Activated naive CD8-positive, alpha-beta T cell treated with anti-CD3 and anti-CD28 coated beads, Interleukin-2, amount 50 U/mL, for 24 hours (primary cell): ENCODE data around the gene SLC35F1.
"Not testable (repeated sequence)": the region's sequence is repeated elsewhere in the genome, so short reads cannot be mapped to it uniquely, and the experiment has no call there.

Experiments
- ATAC-seq: fragments of 150-1000 bp; cut with Tn5 transposase; one replicate; pipeline ENCODE4 v1.10.0; 2021
- DNase-seq: peaks from one replicate; pipeline ENCODE4 v3.0.0; 2021
- H3K27ac Mint-ChIP-seq: one replicate; pipeline ENCODE4 v1.8.0; 2021; ENCODE audit warnings: mild to moderate bottlenecking, mixed read lengths
- H3K27me3 Mint-ChIP-seq: one replicate; pipeline ENCODE4 v1.8.0; 2021; ENCODE audit warnings: mixed read lengths
- H3K36me3 Mint-ChIP-seq: one replicate; pipeline ENCODE4 v1.8.0; 2021; ENCODE audit warnings: low read depth, mixed read lengths
- H3K4me1 Mint-ChIP-seq: one replicate; pipeline ENCODE4 v1.8.0; 2021; ENCODE audit warnings: mixed read lengths
- H3K4me3 Mint-ChIP-seq: one replicate; pipeline ENCODE4 v1.8.0; 2021; ENCODE audit warnings: mild to moderate bottlenecking, moderate library complexity, mixed read lengths
- H3K9me3 Mint-ChIP-seq: one replicate; pipeline ENCODE4 v1.8.0; 2021; ENCODE audit warnings: mixed read lengths

Gene SLC35F1

DNA sequence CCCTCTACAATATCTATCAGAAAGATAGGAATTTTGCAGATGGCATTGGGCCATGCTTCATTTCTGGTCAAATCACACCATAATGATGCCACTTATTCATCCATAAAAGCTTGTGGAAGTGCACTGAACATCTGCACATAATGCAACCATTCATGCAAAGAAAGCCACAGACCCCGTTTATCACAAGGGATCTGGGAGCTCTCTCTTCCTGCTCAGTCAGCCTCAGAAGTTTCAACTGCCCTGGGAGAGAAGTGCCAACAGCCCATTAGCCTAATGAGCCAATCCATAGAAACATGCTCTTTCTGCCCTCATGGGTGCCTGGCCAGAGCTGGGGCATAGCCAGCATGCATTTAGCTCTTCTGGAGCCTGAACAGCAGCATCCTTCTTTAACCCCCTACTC is 85.8 kb downstream of the SLC35F1 start:
- H3K4me3 Mint-ChIP-seq = no peak overlapping the region
- H3K36me3 Mint-ChIP-seq = no peaks in the 10 kb centered on the region
- no peaks in the 10 kb centered on the region for H3K9me3 Mint-ChIP-seq
- ATAC-seq (no peak), DNase-seq (no peak)
- H3K27me3 Mint-ChIP-seq = peaks cover 7% of the 10 kb centered on the region
- no peak overlapping the region for H3K27ac Mint-ChIP-seq
- H3K4me1 Mint-ChIP-seq = no peaks in the 10 kb centered on the region

GRCh38 chr6:118012944-118013343 is 105.9 kb downstream of the SLC35F1 start:
- Mint-ChIP-seq H3K4me3 (no peak overlapping the region), H3K9me3 (no peaks in the 10 kb centered on the region), H3K4me1 (no peaks in the 10 kb centered on the region), H3K27me3 (peaks cover 4% of the 10 kb centered on the region), H3K36me3 (no peaks in the 10 kb centered on the region), H3K27ac (no peak overlapping the region)
- no peak for ATAC-seq
- DNase-seq = no peak

DNA sequence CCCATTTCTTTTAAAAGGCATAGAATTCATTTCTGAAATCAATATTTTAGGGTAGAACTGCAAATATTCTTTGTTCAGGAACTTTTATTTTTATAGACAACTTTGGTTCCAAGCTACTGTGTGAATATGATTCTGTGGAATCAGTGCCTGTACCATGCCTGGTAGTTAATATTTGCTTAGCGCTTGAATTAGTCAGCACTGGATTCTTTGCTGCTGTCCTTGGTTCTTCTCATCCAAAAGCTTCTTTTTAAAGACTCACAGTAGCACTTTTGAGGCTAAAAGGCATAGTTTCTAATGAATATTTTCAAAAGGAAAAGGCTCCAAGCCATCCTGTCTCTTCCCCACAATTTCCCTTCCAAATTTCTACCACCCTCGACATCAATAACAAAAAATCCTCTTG is 109.5 kb downstream of the SLC35F1 start:
- Mint-ChIP-seq H3K27me3 (peaks cover 4% of the 10 kb centered on the region), H3K4me3 (no peak overlapping the region), H3K9me3 (no peaks in the 10 kb centered on the region), H3K36me3 (no peaks in the 10 kb centered on the region), H3K4me1 (no peaks in the 10 kb centered on the region), H3K27ac (no peak overlapping the region)
- DNase-seq (no peak), ATAC-seq (no peak)

- Mint-ChIP-seq H3K4me1 (no peaks in the 10 kb centered on the region), H3K36me3 (no peaks in the 10 kb centered on the region), H3K9me3 (no peaks in the 10 kb centered on the region), H3K27ac (no peak overlapping the region), H3K27me3 (peaks cover 4% of the 10 kb centered on the region), H3K4me3 (no peak overlapping the region)
- no peak for ATAC-seq
- DNase-seq = no peak
These were observed 110.3 kb downstream of the SLC35F1 start for GRCh38 chr6:118017301-118017848.

GRCh38 chr6:118023771-118024170 is 116.7 kb downstream of the SLC35F1 start:
- ATAC-seq (no peak), DNase-seq (no peak)
- H3K36me3 Mint-ChIP-seq = no peaks in the 10 kb centered on the region
- no peaks in the 10 kb centered on the region for H3K9me3 Mint-ChIP-seq
- H3K4me3 Mint-ChIP-seq = no peak overlapping the region
- no peak overlapping the region for H3K27ac Mint-ChIP-seq
- peaks cover 2% of the 10 kb centered on the region for H3K27me3 Mint-ChIP-seq
- no peaks in the 10 kb centered on the region for H3K4me1 Mint-ChIP-seq

DNA sequence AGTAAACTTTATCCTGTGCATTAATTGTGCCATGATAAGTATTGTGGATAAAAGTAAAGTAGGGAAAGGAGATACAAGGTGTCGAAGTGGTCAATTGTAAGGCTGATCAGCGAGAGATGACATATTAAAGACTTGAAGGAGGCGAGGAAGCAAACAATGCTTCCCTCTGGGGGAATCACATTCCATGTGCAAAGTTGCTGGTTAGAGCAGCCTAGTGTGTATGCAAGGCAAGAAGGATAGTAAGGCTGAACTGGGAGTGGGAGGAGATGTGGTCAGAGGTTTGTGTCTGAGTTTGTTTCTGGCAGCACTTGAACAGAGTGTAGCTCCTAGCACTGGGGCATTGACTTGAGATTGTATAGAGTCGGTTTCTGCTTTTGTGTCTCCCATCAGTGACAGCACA is 122.9 kb downstream of the SLC35F1 start:
- ATAC-seq (peak; percentile 10), DNase-seq (no peak)
- H3K27me3 Mint-ChIP-seq = peaks cover 2% of the 10 kb centered on the region
- no peaks in the 10 kb centered on the region for H3K36me3 Mint-ChIP-seq
- H3K4me3 Mint-ChIP-seq = no peak overlapping the region
- no peaks in the 10 kb centered on the region for H3K4me1 Mint-ChIP-seq
- peaks cover 1% of the 10 kb centered on the region for H3K9me3 Mint-ChIP-seq
- no peak overlapping the region for H3K27ac Mint-ChIP-seq

DNA sequence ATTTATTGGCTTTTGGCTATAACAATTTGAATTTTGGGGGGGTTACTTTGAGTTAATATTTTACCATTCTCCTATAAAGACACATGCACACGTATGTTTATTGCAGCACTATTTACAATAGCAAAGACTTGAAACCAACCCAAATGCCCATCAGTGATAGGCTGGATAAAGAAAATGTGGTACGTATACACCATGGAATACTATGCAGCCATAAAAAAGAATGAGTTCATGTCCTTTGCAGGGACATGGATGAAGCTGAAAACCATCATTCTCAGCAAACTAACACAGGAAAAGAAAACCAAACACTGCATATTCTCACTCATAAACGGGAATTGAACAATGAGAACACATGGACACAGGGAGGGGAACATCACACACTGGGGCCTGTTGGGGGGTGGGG is 130.4 kb downstream of the SLC35F1 start:
- H3K9me3 Mint-ChIP-seq, H3K27me3 Mint-ChIP-seq, H3K4me3 Mint-ChIP-seq, DNase-seq, H3K4me1 Mint-ChIP-seq, H3K27ac Mint-ChIP-seq, H3K36me3 Mint-ChIP-seq, ATAC-seq: not testable (repeated sequence)

GRCh38 chr6:118042855-118043254 is 135.8 kb downstream of the SLC35F1 start:
- ATAC-seq = no peak
- H3K4me1 Mint-ChIP-seq = no peaks in the 10 kb centered on the region
- H3K27me3 Mint-ChIP-seq = peaks cover 5% of the 10 kb centered on the region
- H3K27ac Mint-ChIP-seq = no peak overlapping the region
- no peak for DNase-seq
- H3K4me3 Mint-ChIP-seq = no peak overlapping the region
- no peaks in the 10 kb centered on the region for H3K9me3 Mint-ChIP-seq
- H3K36me3 Mint-ChIP-seq = no peaks in the 10 kb centered on the region

- H3K4me1 Mint-ChIP-seq = no peaks in the 10 kb centered on the region
- DNase-seq = no peak
- H3K4me3 Mint-ChIP-seq = no peak overlapping the region
- no peaks in the 10 kb centered on the region for H3K9me3 Mint-ChIP-seq
- H3K36me3 Mint-ChIP-seq = no peaks in the 10 kb centered on the region
- peaks cover 5% of the 10 kb centered on the region for H3K27me3 Mint-ChIP-seq
- no peak overlapping the region for H3K27ac Mint-ChIP-seq
- ATAC-seq = no peak
These were observed 137.2 kb downstream of the SLC35F1 start for GRCh38 chr6:118044275-118044674.

GRCh38 chr6:118054082-118054481 is 147.0 kb downstream of the SLC35F1 start:
- Mint-ChIP-seq H3K4me1 (no peaks in the 10 kb centered on the region), H3K4me3 (no peak overlapping the region), H3K36me3 (no peaks in the 10 kb centered on the region), H3K9me3 (no peaks in the 10 kb centered on the region), H3K27ac (no peak overlapping the region), H3K27me3 (no peaks in the 10 kb centered on the region)
- ATAC-seq (no peak), DNase-seq (no peak)

DNA sequence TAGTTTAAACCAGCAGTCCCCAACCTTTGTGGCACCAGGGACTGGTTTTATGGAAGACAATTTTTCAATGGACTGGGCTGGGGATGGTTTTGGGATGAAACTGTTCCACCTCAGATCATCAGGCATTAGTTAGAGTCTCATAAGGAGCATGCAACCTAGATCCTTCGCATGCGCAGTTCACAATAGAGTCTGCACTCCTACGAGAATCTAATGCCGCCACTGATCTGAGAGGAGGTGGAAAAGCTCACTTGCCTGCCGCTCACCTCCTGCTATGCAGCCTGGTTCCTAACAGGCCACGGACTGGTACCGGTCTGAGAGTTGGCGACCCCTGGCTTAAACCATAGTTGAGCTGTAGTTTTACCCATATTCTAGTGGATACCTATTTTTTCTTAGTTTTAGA is 154.6 kb downstream of the SLC35F1 start:
- Mint-ChIP-seq H3K4me3 (no peak overlapping the region), H3K9me3 (no peaks in the 10 kb centered on the region), H3K4me1 (no peaks in the 10 kb centered on the region), H3K27me3 (peaks cover 2% of the 10 kb centered on the region), H3K27ac (no peak overlapping the region), H3K36me3 (no peaks in the 10 kb centered on the region)
- ATAC-seq = no peak
- DNase-seq = no peak

DNA sequence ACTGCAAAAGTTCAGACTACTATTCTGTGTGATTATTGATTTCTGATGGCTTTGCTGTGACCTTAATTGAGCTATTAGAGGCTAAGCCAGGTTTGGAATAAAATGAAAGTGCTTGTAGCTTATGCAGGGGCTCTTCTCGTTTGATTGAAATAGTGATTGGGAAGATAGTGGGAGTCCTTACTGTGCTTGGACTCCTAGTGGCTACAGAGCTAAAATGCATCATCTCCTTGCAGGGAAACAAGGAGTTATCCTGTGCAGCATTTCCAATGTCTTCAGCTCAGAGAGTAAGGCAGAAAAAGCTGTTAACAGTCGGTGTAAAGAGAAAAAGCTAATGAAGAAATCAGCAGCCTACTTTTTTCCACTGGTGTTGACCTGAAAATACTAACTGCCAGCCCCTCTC is 173.5 kb downstream of the SLC35F1 start:
- no peak for ATAC-seq
- H3K36me3 Mint-ChIP-seq = no peaks in the 10 kb centered on the region
- no peak overlapping the region for H3K27ac Mint-ChIP-seq
- no peaks in the 10 kb centered on the region for H3K9me3 Mint-ChIP-seq
- H3K4me3 Mint-ChIP-seq = no peak overlapping the region
- H3K4me1 Mint-ChIP-seq = no peaks in the 10 kb centered on the region
- peaks cover 2% of the 10 kb centered on the region for H3K27me3 Mint-ChIP-seq
- no peak for DNase-seq

DNA sequence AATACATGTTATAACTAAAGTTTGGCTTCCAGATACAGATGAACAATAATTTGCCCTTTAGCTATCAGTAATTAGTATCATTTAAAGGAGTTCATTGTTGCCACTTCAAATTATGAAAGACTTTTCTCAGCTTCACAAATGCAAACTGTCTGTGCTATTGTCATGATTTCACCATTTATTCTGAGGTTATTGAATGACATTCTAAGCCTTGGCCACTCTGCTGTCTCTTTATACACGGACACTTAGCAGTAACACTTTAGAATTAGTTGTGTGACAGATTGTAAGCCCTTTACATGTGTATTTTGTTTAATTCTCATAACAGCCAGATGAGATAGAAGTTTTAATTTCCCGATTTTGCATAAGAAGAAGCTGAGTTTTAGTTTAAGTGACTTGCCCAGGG is 176.6 kb downstream of the SLC35F1 start:
- ATAC-seq = no peak
- no peak overlapping the region for H3K27ac Mint-ChIP-seq

GRCh38 chr6:118085665-118086064 is 178.6 kb downstream of the SLC35F1 start:
- H3K36me3 Mint-ChIP-seq = no peaks in the 10 kb centered on the region
- no peak overlapping the region for H3K27ac Mint-ChIP-seq
- ATAC-seq (no peak), DNase-seq (no peak)
- no peaks in the 10 kb centered on the region for H3K4me1 Mint-ChIP-seq
- H3K9me3 Mint-ChIP-seq = peaks cover 1% of the 10 kb centered on the region
- H3K4me3 Mint-ChIP-seq = no peak overlapping the region
- no peaks in the 10 kb centered on the region for H3K27me3 Mint-ChIP-seq

More for the DNA sequence above, 176.6 kb downstream of the SLC35F1 start:
- no peaks in the 10 kb centered on the region for H3K9me3 Mint-ChIP-seq
- no peaks in the 10 kb centered on the region for H3K36me3 Mint-ChIP-seq
- H3K27me3 Mint-ChIP-seq = peaks cover 2% of the 10 kb centered on the region
- DNase-seq = no peak
- H3K4me1 Mint-ChIP-seq = no peaks in the 10 kb centered on the region
- no peak overlapping the region for H3K4me3 Mint-ChIP-seq

GRCh38 chr6:118086159-118086558 is 179.1 kb downstream of the SLC35F1 start:
- H3K9me3 Mint-ChIP-seq = peaks cover 6% of the 10 kb centered on the region
- H3K4me3 Mint-ChIP-seq = no peak overlapping the region
- H3K36me3 Mint-ChIP-seq = no peaks in the 10 kb centered on the region
- H3K4me1 Mint-ChIP-seq = no peaks in the 10 kb centered on the region
- no peaks in the 10 kb centered on the region for H3K27me3 Mint-ChIP-seq
- no peak overlapping the region for H3K27ac Mint-ChIP-seq
- DNase-seq (no peak), ATAC-seq (no peak)

GRCh38 chr6:118092086-118092485 is 185.0 kb downstream of the SLC35F1 start:
- H3K36me3 Mint-ChIP-seq = peaks cover 4% of the 10 kb centered on the region
- no peaks in the 10 kb centered on the region for H3K4me1 Mint-ChIP-seq
- DNase-seq (no peak), ATAC-seq (no peak)
- no peak overlapping the region for H3K4me3 Mint-ChIP-seq
- H3K9me3 Mint-ChIP-seq = peaks cover 26% of the 10 kb centered on the region
- no peak overlapping the region for H3K27ac Mint-ChIP-seq
- no peaks in the 10 kb centered on the region for H3K27me3 Mint-ChIP-seq
